HEK293 (cell line): Measurements from ENCODE around the gene PRKCA.

Experiments
- KLF7 ChIP-seq: fragments of 450-650 bp; formaldehyde crosslinking; IDR thresholded peaks from 2 replicates; pipeline ENCODE4 v1.5.1; 2016; ENCODE audit warnings: missing biosample characterization, missing genetic modification characterization, borderline replicate concordance
- SP3 ChIP-seq: fragments of 450-650 bp; formaldehyde crosslinking; IDR thresholded peaks from 2 replicates; pipeline ENCODE4 v1.5.1; 2016; ENCODE audit warnings: missing biosample characterization, missing genetic modification characterization
- YY1 ChIP-seq: fragments of 450-650 bp; formaldehyde crosslinking; IDR thresholded peaks from 2 replicates; pipeline ENCODE4 v1.5.1; 2018; ENCODE audit warnings: missing biosample characterization, missing genetic modification characterization
- ZNF138 ChIP-seq: fragments of 450-650 bp; formaldehyde crosslinking; IDR thresholded peaks from 2 replicates; pipeline ENCODE4 v1.5.1; 2016; ENCODE audit warnings: missing biosample characterization, missing genetic modification characterization, borderline replicate concordance
- ZNF24 ChIP-seq: fragments of 450-650 bp; formaldehyde crosslinking; IDR thresholded peaks from 2 replicates; pipeline ENCODE4 v1.5.1; 2016; ENCODE audit warnings: missing biosample characterization, missing genetic modification characterization
- ZNF274 ChIP-seq, 2 experiments: fragments of 200-500 bp in 1 of 2; fragments of 450-650 bp in 1 of 2; sonication (Bioruptor generic) in 1 of 2; formaldehyde crosslinking in 1 of 2; IDR thresholded peaks; 2 replicates each; pipeline versions ENCODE4 v1.5.1 to v1.6.1; 2014 to 2016; ENCODE audit warnings: borderline replicate concordance in 1 of 2, inconsistent platforms in 1 of 2, low read length in 1 of 2, missing biosample characterization in 1 of 2, missing genetic modification characterization in 1 of 2
- ZNF670 ChIP-seq: fragments of 450-650 bp; formaldehyde crosslinking; IDR thresholded peaks from 2 replicates; pipeline ENCODE4 v1.5.1; 2016; ENCODE audit warnings: missing biosample characterization, missing genetic modification characterization, low read depth
- ZNF747 ChIP-seq: fragments of 450-650 bp; formaldehyde crosslinking; IDR thresholded peaks from 2 replicates; pipeline ENCODE4 v1.5.1; 2016; ENCODE audit warnings: missing biosample characterization, missing genetic modification characterization
- ZNF768 ChIP-seq: fragments of 450-650 bp; formaldehyde crosslinking; IDR thresholded peaks from 2 replicates; pipeline ENCODE4 v1.5.1; 2018; ENCODE audit warnings: missing biosample characterization, mild to moderate bottlenecking, missing genetic modification characterization
- TF ChIP-seq, protein P1 (sequence below): fragments of 450-650 bp; formaldehyde crosslinking; IDR thresholded peaks from 2 replicates; pipeline ENCODE4 v1.5.1; 2016; ENCODE audit warnings: missing biosample characterization, missing genetic modification characterization
- TF ChIP-seq, protein P2 (sequence below): fragments of 450-650 bp; formaldehyde crosslinking; IDR thresholded peaks from 2 replicates; pipeline ENCODE4 v1.5.1; 2016; ENCODE audit warnings: missing biosample characterization, missing genetic modification characterization
- TF ChIP-seq, protein P3 (sequence below): fragments of 450-650 bp; formaldehyde crosslinking; IDR thresholded peaks from 2 replicates; pipeline ENCODE4 v1.5.1; 2016; ENCODE audit warnings: missing biosample characterization, missing genetic modification characterization
- TF ChIP-seq, protein P4 (sequence below): fragments of 450-650 bp; formaldehyde crosslinking; IDR thresholded peaks from 2 replicates; pipeline ENCODE4 v1.5.1; 2016; ENCODE audit warnings: missing biosample characterization, missing genetic modification characterization, borderline replicate concordance

DNA sequence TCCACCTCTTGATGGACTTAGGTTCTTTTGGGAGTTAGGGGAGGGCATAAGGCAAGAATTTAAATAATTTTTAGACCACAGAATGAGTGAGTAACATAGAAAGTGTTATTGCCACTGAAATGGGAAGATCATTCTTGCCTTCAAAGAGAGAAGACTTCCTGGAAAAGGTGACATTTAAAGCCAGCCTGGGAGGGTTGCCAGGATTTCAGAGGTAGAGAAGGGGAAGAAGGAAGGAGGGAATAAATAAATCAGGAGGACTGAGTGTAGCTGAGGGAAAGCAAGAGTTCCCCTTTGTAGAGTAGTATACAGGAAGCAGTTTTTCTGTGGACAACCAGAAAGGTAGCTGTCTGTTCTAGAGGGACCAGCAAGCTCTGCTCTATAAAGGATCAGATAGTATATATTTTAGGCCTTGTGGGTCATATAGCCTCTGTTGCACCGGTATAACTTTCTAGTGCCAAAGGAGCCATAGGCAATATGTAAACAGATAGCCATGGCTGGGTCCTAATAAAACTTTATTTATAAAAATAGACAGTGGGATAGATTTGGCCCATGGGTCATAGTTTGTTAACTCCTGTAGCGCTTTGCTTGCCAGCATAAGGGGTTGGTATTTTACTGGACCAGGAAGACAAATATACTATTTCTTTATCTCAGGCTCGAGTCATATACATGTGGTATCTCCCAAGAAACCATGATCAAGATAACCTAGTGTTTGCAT is 385.3 kb downstream of the PRKCA start:
- TF ChIP-seq, protein P1, sequence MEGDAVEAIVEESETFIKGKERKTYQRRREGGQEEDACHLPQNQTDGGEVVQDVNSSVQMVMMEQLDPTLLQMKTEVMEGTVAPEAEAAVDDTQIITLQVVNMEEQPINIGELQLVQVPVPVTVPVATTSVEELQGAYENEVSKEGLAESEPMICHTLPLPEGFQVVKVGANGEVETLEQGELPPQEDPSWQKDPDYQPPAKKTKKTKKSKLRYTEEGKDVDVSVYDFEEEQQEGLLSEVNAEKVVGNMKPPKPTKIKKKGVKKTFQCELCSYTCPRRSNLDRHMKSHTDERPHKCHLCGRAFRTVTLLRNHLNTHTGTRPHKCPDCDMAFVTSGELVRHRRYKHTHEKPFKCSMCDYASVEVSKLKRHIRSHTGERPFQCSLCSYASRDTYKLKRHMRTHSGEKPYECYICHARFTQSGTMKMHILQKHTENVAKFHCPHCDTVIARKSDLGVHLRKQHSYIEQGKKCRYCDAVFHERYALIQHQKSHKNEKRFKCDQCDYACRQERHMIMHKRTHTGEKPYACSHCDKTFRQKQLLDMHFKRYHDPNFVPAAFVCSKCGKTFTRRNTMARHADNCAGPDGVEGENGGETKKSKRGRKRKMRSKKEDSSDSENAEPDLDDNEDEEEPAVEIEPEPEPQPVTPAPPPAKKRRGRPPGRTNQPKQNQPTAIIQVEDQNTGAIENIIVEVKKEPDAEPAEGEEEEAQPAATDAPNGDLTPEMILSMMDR (tag by site-specific recombination): no peak
- TF ChIP-seq KLF7 (tag by site-specific recombination) (no peak), YY1 (tag by site-specific recombination) (no peak), ZNF768 (tag by site-specific recombination) (no peak), ZNF670 (no peak), ZNF138 (no peak), ZNF747 (tag by site-specific recombination) (no peak), ZNF24 (tag by site-specific recombination) (no peak), SP3 (no peak), ZNF274 (IDR thresholded peaks at IDR 0.05; ENCODE audit: low read length) (no peak), ZNF274 (tag by site-specific recombination; IDR thresholded peaks at IDR 0.05; ENCODE audit: borderline replicate concordance) (no peak)
- TF ChIP-seq, protein P2, sequence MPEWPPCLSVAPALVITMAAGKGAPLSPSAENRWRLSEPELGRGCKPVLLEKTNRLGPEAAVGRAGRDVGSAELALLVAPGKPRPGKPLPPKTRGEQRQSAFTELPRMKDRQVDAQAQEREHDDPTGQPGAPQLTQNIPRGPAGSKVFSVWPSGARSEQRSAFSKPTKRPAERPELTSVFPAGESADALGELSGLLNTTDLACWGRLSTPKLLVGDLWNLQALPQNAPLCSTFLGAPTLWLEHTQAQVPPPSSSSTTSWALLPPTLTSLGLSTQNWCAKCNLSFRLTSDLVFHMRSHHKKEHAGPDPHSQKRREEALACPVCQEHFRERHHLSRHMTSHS (tag by site-specific recombination): no peak
- TF ChIP-seq, protein P3, sequence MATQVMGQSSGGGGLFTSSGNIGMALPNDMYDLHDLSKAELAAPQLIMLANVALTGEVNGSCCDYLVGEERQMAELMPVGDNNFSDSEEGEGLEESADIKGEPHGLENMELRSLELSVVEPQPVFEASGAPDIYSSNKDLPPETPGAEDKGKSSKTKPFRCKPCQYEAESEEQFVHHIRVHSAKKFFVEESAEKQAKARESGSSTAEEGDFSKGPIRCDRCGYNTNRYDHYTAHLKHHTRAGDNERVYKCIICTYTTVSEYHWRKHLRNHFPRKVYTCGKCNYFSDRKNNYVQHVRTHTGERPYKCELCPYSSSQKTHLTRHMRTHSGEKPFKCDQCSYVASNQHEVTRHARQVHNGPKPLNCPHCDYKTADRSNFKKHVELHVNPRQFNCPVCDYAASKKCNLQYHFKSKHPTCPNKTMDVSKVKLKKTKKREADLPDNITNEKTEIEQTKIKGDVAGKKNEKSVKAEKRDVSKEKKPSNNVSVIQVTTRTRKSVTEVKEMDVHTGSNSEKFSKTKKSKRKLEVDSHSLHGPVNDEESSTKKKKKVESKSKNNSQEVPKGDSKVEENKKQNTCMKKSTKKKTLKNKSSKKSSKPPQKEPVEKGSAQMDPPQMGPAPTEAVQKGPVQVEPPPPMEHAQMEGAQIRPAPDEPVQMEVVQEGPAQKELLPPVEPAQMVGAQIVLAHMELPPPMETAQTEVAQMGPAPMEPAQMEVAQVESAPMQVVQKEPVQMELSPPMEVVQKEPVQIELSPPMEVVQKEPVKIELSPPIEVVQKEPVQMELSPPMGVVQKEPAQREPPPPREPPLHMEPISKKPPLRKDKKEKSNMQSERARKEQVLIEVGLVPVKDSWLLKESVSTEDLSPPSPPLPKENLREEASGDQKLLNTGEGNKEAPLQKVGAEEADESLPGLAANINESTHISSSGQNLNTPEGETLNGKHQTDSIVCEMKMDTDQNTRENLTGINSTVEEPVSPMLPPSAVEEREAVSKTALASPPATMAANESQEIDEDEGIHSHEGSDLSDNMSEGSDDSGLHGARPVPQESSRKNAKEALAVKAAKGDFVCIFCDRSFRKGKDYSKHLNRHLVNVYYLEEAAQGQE (tag by site-specific recombination): no peak
- TF ChIP-seq, protein P4, sequence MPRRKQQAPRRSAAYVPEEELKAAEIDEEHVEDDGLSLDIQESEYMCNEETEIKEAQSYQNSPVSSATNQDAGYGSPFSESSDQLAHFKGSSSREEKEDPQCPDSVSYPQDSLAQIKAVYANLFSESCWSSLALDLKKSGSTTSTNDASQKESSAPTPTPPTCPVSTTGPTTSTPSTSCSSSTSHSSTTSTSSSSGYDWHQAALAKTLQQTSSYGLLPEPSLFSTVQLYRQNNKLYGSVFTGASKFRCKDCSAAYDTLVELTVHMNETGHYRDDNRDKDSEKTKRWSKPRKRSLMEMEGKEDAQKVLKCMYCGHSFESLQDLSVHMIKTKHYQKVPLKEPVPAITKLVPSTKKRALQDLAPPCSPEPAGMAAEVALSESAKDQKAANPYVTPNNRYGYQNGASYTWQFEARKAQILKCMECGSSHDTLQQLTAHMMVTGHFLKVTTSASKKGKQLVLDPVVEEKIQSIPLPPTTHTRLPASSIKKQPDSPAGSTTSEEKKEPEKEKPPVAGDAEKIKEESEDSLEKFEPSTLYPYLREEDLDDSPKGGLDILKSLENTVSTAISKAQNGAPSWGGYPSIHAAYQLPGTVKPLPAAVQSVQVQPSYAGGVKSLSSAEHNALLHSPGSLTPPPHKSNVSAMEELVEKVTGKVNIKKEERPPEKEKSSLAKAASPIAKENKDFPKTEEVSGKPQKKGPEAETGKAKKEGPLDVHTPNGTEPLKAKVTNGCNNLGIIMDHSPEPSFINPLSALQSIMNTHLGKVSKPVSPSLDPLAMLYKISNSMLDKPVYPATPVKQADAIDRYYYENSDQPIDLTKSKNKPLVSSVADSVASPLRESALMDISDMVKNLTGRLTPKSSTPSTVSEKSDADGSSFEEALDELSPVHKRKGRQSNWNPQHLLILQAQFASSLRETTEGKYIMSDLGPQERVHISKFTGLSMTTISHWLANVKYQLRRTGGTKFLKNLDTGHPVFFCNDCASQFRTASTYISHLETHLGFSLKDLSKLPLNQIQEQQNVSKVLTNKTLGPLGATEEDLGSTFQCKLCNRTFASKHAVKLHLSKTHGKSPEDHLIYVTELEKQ: no peak
